ENCODE data around the gene CDK3.
A peak's percentile ranks its signal among the peaks of the same experiment; 100 is the strongest.
"Not testable (repeated sequence)": the region's sequence is repeated elsewhere in the genome, so short reads cannot be mapped to it uniquely, and the experiment has no call there.

CDK3 gene

GRCh38 chr17:76044475-76045007 lies 43.9 kb downstream of the CDK3 start:
- DNase-seq: not testable (repeated sequence)

GRCh38 chr17:76046064-76046463 lies 45.4 kb downstream of the CDK3 start:
- no peak for DNase-seq

GRCh38 chr17:76048025-76048605 lies 47.5 kb downstream of the CDK3 start:
- DNase-seq: no peak

GRCh38 chr17:76048711-76049110 lies 48.1 kb downstream of the CDK3 start:
- DNase-seq: no peak

- no peak for DNase-seq
Observed at GRCh38 chr17:76049239-76049638, 48.6 kb downstream of the CDK3 start.

GRCh38 chr17:76049836-76050537 lies 49.3 kb downstream of the CDK3 start:
- no peak for DNase-seq

- DNase-seq: no peak
Observed at GRCh38 chr17:76050538-76051467, 50.1 kb downstream of the CDK3 start.

- no peak for DNase-seq
Observed at GRCh38 chr17:76051561-76051960, 50.9 kb downstream of the CDK3 start.

GRCh38 chr17:76053246-76054111 lies 52.8 kb downstream of the CDK3 start:
- DNase-seq: peak in 1 of 2 donors; percentile 48

- DNase-seq: no peak
Observed at GRCh38 chr17:76054112-76054476, 53.4 kb downstream of the CDK3 start.
